H1 (cell line): ENCODE data around the gene THUMPD2. TPM values are rescaled to one million over a fixed set of nuclear protein-coding genes. Genes with fewer than 3 reads are reported as not detected.
"Not testable (repeated sequence)": the region's sequence is repeated elsewhere in the genome, so short reads cannot be mapped to it uniquely, and the experiment has no call there.

Experiments used
- CTCF ChIA-PET: fragments of 300-600 bp; sonication (Branson Sonifier 250); formaldehyde crosslinking; loops from one replicate; lab custom pipeline; 2021; ENCODE audit not compliant: partially characterized antibody; lab: Charles Lee
- POLR2A ChIA-PET: fragments of 300-600 bp; sonication (Branson Sonifier 250); formaldehyde crosslinking; loops from one replicate; lab custom pipeline; 2021; ENCODE audit warnings: inconsistent platforms; ENCODE audit not compliant: partially characterized antibody; lab: Charles Lee
- DNase-seq, 2 experiments: peaks; one replicate each; pipeline versions ENCODE4 v3.0.0 to v3.0.0-alpha.2; 2010 to 2022; ENCODE audit warnings: low spot score in 2 of 2, low read depth in 1 of 2, mixed read lengths in 1 of 2
- FAIRE-seq: peaks from 2 replicates; lab custom pipeline; 2011; peaks lifted over from hg19 to GRCh38; lab: Jason Lieb, UNC
- H2AFZ ChIP-seq: 2 replicates; pipeline ENCODE4 v1.8.1; 2012; ENCODE audit warnings: low read length, inconsistent platforms
- H2AK5ac ChIP-seq: 2 replicates; pipeline ENCODE4 v1.6.1; 2013; ENCODE audit warnings: low read depth, low read length
- H2BK120ac ChIP-seq: replicated peaks from 2 replicates; pipeline ENCODE3; 2013; ENCODE audit warnings: low read depth, low read length, inconsistent platforms
- H2BK12ac ChIP-seq: 2 replicates; pipeline ENCODE4 v1.6.1; 2013; ENCODE audit warnings: low read depth, low read length
- H2BK15ac ChIP-seq: 2 replicates; pipeline ENCODE4 v1.6.1; 2013; ENCODE audit warnings: low read length
- H2BK20ac ChIP-seq: 2 replicates; pipeline ENCODE4 v1.6.1; 2013; ENCODE audit warnings: low read length
- H2BK5ac ChIP-seq: 2 replicates; pipeline ENCODE4 v1.6.1; 2013; ENCODE audit warnings: low read depth, low read length
- H3K14ac ChIP-seq: 2 replicates; pipeline ENCODE4 v1.6.1; 2013; ENCODE audit warnings: inconsistent platforms; ENCODE audit not compliant: insufficient read length
- H3K18ac ChIP-seq: 2 replicates; pipeline ENCODE4 v1.6.1; 2013; ENCODE audit warnings: low read length; ENCODE audit errors: extremely low read depth
- H3K23ac ChIP-seq: 2 replicates; pipeline ENCODE4 v1.6.1; 2013; ENCODE audit warnings: inconsistent platforms; ENCODE audit not compliant: insufficient read length
- H3K23me2 ChIP-seq: 2 replicates; pipeline ENCODE4 v1.6.1; 2013; ENCODE audit warnings: low read depth, low read length
- H3K27ac ChIP-seq: 2 replicates; pipeline ENCODE4 v1.6.1; 2011; ENCODE audit warnings: low read depth, low read length, inconsistent platforms
- H3K27me3 ChIP-seq, 4 experiments: replicated peaks in 1 of 4; 1 replicate in 1 of 4; 2 replicates in 3 of 4; pipeline versions ENCODE4 v1.6.1 to v1.8.1; 2011 to 2013; ENCODE audit warnings: low read length in 3 of 4, mild to moderate bottlenecking in 3 of 4, inconsistent platforms in 2 of 4, mixed read lengths in 2 of 4, moderate library complexity in 1 of 4; ENCODE audit not compliant: control insufficient read depth in 3 of 4, insufficient read depth in 3 of 4; ENCODE audit errors: extremely low read depth in 1 of 4
- H3K36me3 ChIP-seq, 4 experiments: 2 replicates each; pipeline versions ENCODE4 v1.6.1 to v1.8.1; 2011 to 2013; ENCODE audit warnings: mild to moderate bottlenecking in 4 of 4, low read length in 3 of 4, moderate library complexity in 2 of 4, control low read depth in 1 of 4, inconsistent platforms in 1 of 4; ENCODE audit not compliant: insufficient read depth in 4 of 4, control insufficient read depth in 2 of 4
- H3K4ac ChIP-seq: replicated peaks from 2 replicates; pipeline ENCODE3; 2013; ENCODE audit warnings: low read length, low read depth, mixed read lengths, inconsistent platforms; ENCODE audit not compliant: insufficient read length
- H3K4me1 ChIP-seq, 4 experiments: replicated peaks in 1 of 4; 1 replicate in 1 of 4; 2 replicates in 3 of 4; pipeline versions ENCODE4 v1.6.1 to v1.8.1; 2011 to 2013; ENCODE audit warnings: low read length in 3 of 4, inconsistent platforms in 2 of 4, mixed read lengths in 1 of 4; ENCODE audit not compliant: insufficient read depth in 4 of 4, control insufficient read depth in 3 of 4
- H3K4me2 ChIP-seq, 2 experiments: 2 replicates each; pipeline versions ENCODE4 v1.6.1 to v1.8.1; 2011 to 2013; ENCODE audit warnings: low read depth in 2 of 2, low read length in 2 of 2, control low read depth in 1 of 2, inconsistent platforms in 1 of 2, mild to moderate bottlenecking in 1 of 2; ENCODE audit not compliant: insufficient read depth in 1 of 2
- H3K4me3 ChIP-seq, 4 experiments: fragments of 200-600, 300-600 bp in 1 of 4; sonication (generic), shearing (Covaris generic), sonication (Bioruptor Twin) in 1 of 4; 2 replicates each; pipeline versions ENCODE4 v1.5.1 to v1.8.1; 2011 to 2016; ENCODE audit warnings: low read length in 4 of 4, low read depth in 3 of 4, control low read depth in 2 of 4, inconsistent platforms in 2 of 4, mild to moderate bottlenecking in 2 of 4, mixed read lengths in 1 of 4, moderate library complexity in 1 of 4; ENCODE audit not compliant: insufficient read depth in 2 of 4; ENCODE audit errors: extremely low read depth in 1 of 4
- H3K56ac ChIP-seq: replicated peaks from 2 replicates; pipeline ENCODE3; 2013; ENCODE audit warnings: low read depth, mild to moderate bottlenecking, mixed read lengths, low read length, inconsistent platforms; ENCODE audit not compliant: insufficient read length
- H3K79me1 ChIP-seq: 2 replicates; pipeline ENCODE4 v1.6.1; 2013; ENCODE audit warnings: low read depth, low read length, control low read depth
- H3K79me2 ChIP-seq, 2 experiments: 2 replicates each; pipeline versions ENCODE4 v1.6.1 to v1.8.1; 2012 to 2013; ENCODE audit warnings: low read length in 2 of 2, mild to moderate bottlenecking in 2 of 2, inconsistent platforms in 1 of 2; ENCODE audit not compliant: insufficient read depth in 2 of 2, control insufficient read depth in 1 of 2
- H3K9ac ChIP-seq, 4 experiments: replicated peaks in 1 of 4; 1 replicate in 1 of 4; 2 replicates in 3 of 4; pipeline versions ENCODE4 v1.6.1 to v1.8.1; 2011 to 2013; ENCODE audit warnings: low read depth in 3 of 4, low read length in 3 of 4, control low read depth in 2 of 4, mild to moderate bottlenecking in 2 of 4, moderate library complexity in 2 of 4, inconsistent platforms in 1 of 4; ENCODE audit errors: extremely low read depth in 1 of 4
- H3K9me3 ChIP-seq, 2 experiments: 2 replicates each; pipeline versions ENCODE4 v1.6.1 to v1.8.1; 2012 to 2013; ENCODE audit warnings: mild to moderate bottlenecking in 2 of 2, moderate library complexity in 2 of 2, control low read depth in 1 of 2, inconsistent platforms in 1 of 2, low read depth in 1 of 2, low read length in 1 of 2, mixed read lengths in 1 of 2; ENCODE audit not compliant: insufficient read depth in 2 of 2
- H4K20me1 ChIP-seq, 2 experiments: replicated peaks in 1 of 2; 2 replicates each; pipeline versions ENCODE3 to v1.8.1; 2011 to 2013; ENCODE audit warnings: inconsistent platforms in 2 of 2, low read length in 2 of 2, mild to moderate bottlenecking in 1 of 2; ENCODE audit not compliant: insufficient read depth in 2 of 2, control insufficient read depth in 1 of 2
- H4K5ac ChIP-seq: 2 replicates; pipeline ENCODE4 v1.6.1; 2013; ENCODE audit warnings: low read length, low read depth, mixed read lengths, inconsistent platforms; ENCODE audit not compliant: insufficient read length
- H4K8ac ChIP-seq: 2 replicates; pipeline ENCODE4 v1.8.0; 2013; ENCODE audit warnings: mild to moderate bottlenecking, moderate library complexity, low read length, inconsistent platforms; ENCODE audit not compliant: insufficient read depth; ENCODE audit errors: extremely low read depth
- H4K91ac ChIP-seq: replicated peaks from 2 replicates; pipeline ENCODE3; 2013; ENCODE audit warnings: low read length, mixed read lengths, inconsistent platforms; ENCODE audit not compliant: insufficient read length
- MAFK ChIP-seq: IDR thresholded peaks from 2 replicates; pipeline ENCODE4 v1.6.1; 2012; ENCODE audit warnings: low read depth, mild to moderate bottlenecking, improper control_type of control experiment, low read length
- SIX5 ChIP-seq: IDR thresholded peaks from 2 replicates; pipeline ENCODE4 v1.6.1; 2011; ENCODE audit warnings: mild to moderate bottlenecking, low read depth, low read length
- TAF1 ChIP-seq: IDR thresholded peaks from 2 replicates; pipeline ENCODE4 v1.6.1; 2011; ENCODE audit warnings: mild to moderate bottlenecking, low read depth, low read length
- WGBS, 2 experiments: shearing (Covaris generic) in 1 of 2; methylation state at CpG; one replicate each; pipeline versions ENCODE4 v1.1.6 to v1.1.7; 2013 to 2015; ENCODE audit warnings: low lambda C conversion rate in 2 of 2, mixed read lengths in 2 of 2, inconsistent platforms in 1 of 2, low coverage in 1 of 2, missing lambda C conversion rate in 1 of 2; ENCODE audit not compliant: insufficient replicate concordance in 2 of 2, insufficient coverage in 1 of 2, insufficient read length in 1 of 2; ENCODE audit errors: extremely low coverage in 1 of 2, missing lambda C conversion rate in 1 of 2; 5-methylcytosine and 5-hydroxymethylcytosine counted together
- polyA plus RNA-seq, 7 experiments: library from polyadenylated mRNA; depleted of rRNA in 3 of 7; stranded (reverse) in 5 of 7; unstranded in 2 of 7; fragments of >200 nt in 5 of 7; fragments of 200-250 nt in 2 of 7; gene quantifications; 1 replicate in 5 of 7; 2 replicates in 1 of 7; 4 replicates in 1 of 7; pipeline versions ENCODE4 v1.2.1 to v1.2.3, GENCODE V29; 2011 to 2013; ENCODE audit warnings: missing spikeins in 2 of 7, mixed read lengths in 2 of 7
- total RNA-seq: library from RNA; stranded (reverse); fragmentation: NEBNext Ultra II Directional; extraction: Animal tissue kit (Norgen Biotek cat#: 25700); gene quantifications from 2 replicates; pipeline ENCODE4 v1.2.1, GENCODE V29; 2021

THUMPD2 gene
- total and polyA plus RNA-seq, 2 of the 8 experiments (the other 6 are each of a cell fraction or from before 2014, with no cell fraction given): 8.6 to 17.0 TPM

DNA sequence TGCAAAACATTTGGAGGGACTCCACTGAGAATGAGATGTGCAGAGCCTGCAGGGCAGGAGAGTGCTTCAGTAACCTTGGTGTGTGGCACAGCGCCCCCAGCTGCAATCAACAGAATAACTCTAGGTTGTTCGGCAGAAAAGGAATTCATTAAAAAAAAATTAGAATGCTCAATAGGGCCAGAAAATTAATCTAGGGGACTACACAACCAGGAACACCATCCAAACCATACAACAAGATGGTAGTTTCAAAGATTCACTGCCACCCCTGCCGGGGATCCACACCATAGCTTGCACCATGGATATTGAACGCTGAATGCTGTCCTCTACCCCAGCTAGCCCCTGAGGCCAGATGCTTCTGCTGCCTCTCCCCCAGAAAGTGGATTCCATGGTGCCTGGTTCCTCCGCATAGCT, 50.1 kb downstream of the THUMPD2 start (continued):
- no peak for TF ChIP-seq TAF1
- TF ChIP-seq MAFK: no peak
- TF ChIP-seq SIX5: no peak

GRCh38 chr2:39728085-39728484, 51.0 kb downstream of the THUMPD2 start:
- H3K9ac ChIP-seq, H2AFZ ChIP-seq, H3K56ac ChIP-seq, H3K79me1 ChIP-seq, H2BK120ac ChIP-seq, H3K23me2 ChIP-seq, POLR2A ChIA-PET, H2BK15ac ChIP-seq, H4K20me1 ChIP-seq, H3K4ac ChIP-seq, H3K23ac ChIP-seq, H3K27ac ChIP-seq, H4K5ac ChIP-seq, H2AK5ac ChIP-seq, H3K4me2 ChIP-seq, H3K36me3 ChIP-seq, H3K4me1 ChIP-seq, H3K9me3 ChIP-seq, H2BK20ac ChIP-seq, H3K79me2 ChIP-seq, H2BK12ac ChIP-seq, H4K8ac ChIP-seq, DNase-seq, H3K14ac ChIP-seq, H3K27me3 ChIP-seq, H3K4me3 ChIP-seq, H3K18ac ChIP-seq, FAIRE-seq, H2BK5ac ChIP-seq, H4K91ac ChIP-seq: not testable (repeated sequence)
- CTCF ChIA-PET: interaction anchor here (0.7 to 9.8 kb wide), 13 partner anchors 11 to 457 kb away, joined by 3 to 109 read pairs (median 4); no protein-coding TSS in a partner anchor
- WGBS, 2 experiments: 89% methylated on average over 4 of the region's 4 CpGs; no CpG with 5 or more reads in 1 of the 2 experiments
